Mesothelial cell of epicardium (in vitro differentiated cells): ENCODE measurements around the gene STIM1. TPM values are rescaled to one million over a fixed set of nuclear protein-coding genes. Genes with fewer than 3 reads are reported as not detected.

Experiments used
- DNase-seq, 2 experiments: peaks; one replicate each; pipeline ENCODE4 v3.0.0; 2021; ENCODE audit warnings: low spot score in 2 of 2; ENCODE audit not compliant: unreplicated experiment in 2 of 2
- H3K27ac Mint-ChIP-seq: 2 replicates; pipeline ENCODE4 v1.8.0; 2021; ENCODE audit warnings: mixed read lengths
- H3K27me3 Mint-ChIP-seq: 2 replicates; pipeline ENCODE4 v1.8.0; 2021; ENCODE audit warnings: low read depth, mixed read lengths
- H3K36me3 Mint-ChIP-seq: 2 replicates; pipeline ENCODE4 v1.8.0; 2021; ENCODE audit warnings: mixed read lengths
- H3K4me1 Mint-ChIP-seq: 2 replicates; pipeline ENCODE4 v1.8.0; 2021; ENCODE audit warnings: mixed read lengths
- H3K4me3 Mint-ChIP-seq: 2 replicates; pipeline ENCODE4 v1.8.0; 2021; ENCODE audit warnings: mild to moderate bottlenecking, moderate library complexity, mixed read lengths
- H3K9me3 Mint-ChIP-seq: 2 replicates; pipeline ENCODE4 v1.8.0; 2021; ENCODE audit warnings: mixed read lengths
- total RNA-seq: library from RNA; stranded (reverse); gene quantifications from 3 replicates; pipeline ENCODE4 v1.2.1, GENCODE V29; 2021
- TF ChIP-seq, protein P1 (sequence below): fragments of 200-600 bp; sonication (generic); IDR thresholded peaks from one replicate; pipeline ENCODE4 v1.5.0; 2021; ENCODE audit warnings: antibody characterized with exemption; ENCODE audit not compliant: unreplicated experiment

Gene STIM1
- total RNA-seq, 1 donor from 2014 or later = 43.7 TPM

DNA sequence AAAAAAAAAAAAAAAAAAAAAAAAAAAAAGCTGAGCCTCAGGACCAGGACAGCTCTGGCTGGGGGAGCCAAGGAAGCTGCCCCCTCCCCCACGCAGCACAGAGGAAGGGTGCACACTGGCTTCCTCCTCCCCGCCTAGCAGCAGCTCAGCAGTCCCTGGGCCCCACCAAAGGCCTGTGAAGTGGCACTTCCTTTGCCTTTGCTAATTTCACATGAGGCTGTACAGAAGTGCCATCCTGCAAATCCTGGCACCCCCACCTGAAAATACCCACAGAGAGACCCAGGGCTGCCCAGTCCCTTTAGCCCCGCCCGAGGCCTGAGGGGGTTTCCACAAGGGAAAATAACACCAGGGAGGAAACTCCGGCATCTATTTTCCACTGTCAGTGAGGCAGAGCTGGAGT is 18.6 kb upstream of the STIM1 start:
- TF ChIP-seq, protein P1, sequence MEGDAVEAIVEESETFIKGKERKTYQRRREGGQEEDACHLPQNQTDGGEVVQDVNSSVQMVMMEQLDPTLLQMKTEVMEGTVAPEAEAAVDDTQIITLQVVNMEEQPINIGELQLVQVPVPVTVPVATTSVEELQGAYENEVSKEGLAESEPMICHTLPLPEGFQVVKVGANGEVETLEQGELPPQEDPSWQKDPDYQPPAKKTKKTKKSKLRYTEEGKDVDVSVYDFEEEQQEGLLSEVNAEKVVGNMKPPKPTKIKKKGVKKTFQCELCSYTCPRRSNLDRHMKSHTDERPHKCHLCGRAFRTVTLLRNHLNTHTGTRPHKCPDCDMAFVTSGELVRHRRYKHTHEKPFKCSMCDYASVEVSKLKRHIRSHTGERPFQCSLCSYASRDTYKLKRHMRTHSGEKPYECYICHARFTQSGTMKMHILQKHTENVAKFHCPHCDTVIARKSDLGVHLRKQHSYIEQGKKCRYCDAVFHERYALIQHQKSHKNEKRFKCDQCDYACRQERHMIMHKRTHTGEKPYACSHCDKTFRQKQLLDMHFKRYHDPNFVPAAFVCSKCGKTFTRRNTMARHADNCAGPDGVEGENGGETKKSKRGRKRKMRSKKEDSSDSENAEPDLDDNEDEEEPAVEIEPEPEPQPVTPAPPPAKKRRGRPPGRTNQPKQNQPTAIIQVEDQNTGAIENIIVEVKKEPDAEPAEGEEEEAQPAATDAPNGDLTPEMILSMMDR = no peak
- Mint-ChIP-seq H3K9me3 (no peaks in the 10 kb centered on the region), H3K4me1 (peaks cover 24% of the 10 kb centered on the region), H3K36me3 (no peaks in the 10 kb centered on the region), H3K27ac (no peak overlapping the region), H3K4me3 (no peak overlapping the region), H3K27me3 (no peaks in the 10 kb centered on the region)
- DNase-seq = no peak

DNA sequence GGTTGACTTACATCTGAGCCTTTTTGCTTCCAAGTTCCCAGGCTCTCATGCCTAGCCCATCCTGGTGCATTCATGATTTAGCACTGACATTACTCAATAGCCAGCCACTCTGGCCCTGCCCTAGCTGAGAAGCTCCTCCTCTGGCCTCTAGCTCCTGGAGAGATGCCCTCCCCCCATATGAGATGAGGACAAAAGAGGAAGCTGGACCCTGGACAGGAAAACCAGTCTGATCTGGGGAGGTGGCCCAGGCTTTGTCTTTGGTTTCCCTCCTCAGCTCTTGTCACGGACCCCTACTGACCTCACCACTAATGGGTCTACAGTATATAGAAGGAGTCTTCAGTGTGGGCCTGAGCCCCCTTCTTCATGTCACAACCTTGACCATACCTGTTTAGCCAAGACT is 17.7 kb upstream of the STIM1 start:
- TF ChIP-seq, protein P1 = no peak
- H3K4me1 Mint-ChIP-seq = peaks cover 24% of the 10 kb centered on the region
- no peak for DNase-seq
- H3K27ac Mint-ChIP-seq = no peak overlapping the region
- H3K4me3 Mint-ChIP-seq = no peak overlapping the region
- H3K9me3 Mint-ChIP-seq = no peaks in the 10 kb centered on the region
- no peaks in the 10 kb centered on the region for H3K36me3 Mint-ChIP-seq
- H3K27me3 Mint-ChIP-seq = no peaks in the 10 kb centered on the region

DNA sequence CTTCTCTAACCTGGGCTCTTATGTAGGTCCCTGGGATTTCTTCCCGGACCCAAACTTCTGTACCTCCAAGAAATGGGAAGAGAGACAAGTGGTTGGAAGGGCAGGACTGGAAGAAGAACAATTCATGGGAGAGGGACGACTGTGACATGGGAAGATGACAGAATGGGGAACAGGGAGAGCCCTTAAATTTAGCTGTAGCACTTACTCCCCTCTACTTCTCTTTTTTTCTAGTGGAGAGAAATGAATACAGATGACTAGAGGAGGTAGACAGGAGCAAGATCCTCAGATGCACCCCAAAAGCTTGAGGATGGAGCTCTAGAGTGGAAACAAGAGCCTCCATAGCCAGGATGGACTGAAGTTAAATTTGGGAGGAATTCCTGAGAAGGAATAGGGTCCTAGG is 17.0 kb upstream of the STIM1 start:
- Mint-ChIP-seq H3K4me3 (peak overlapping the region; percentile 36), H3K4me1 (peaks cover 24% of the 10 kb centered on the region), H3K27me3 (no peaks in the 10 kb centered on the region), H3K27ac (no peak overlapping the region), H3K36me3 (no peaks in the 10 kb centered on the region), H3K9me3 (no peaks in the 10 kb centered on the region)
- TF ChIP-seq, protein P1 = no peak
- DNase-seq = no peak

DNA sequence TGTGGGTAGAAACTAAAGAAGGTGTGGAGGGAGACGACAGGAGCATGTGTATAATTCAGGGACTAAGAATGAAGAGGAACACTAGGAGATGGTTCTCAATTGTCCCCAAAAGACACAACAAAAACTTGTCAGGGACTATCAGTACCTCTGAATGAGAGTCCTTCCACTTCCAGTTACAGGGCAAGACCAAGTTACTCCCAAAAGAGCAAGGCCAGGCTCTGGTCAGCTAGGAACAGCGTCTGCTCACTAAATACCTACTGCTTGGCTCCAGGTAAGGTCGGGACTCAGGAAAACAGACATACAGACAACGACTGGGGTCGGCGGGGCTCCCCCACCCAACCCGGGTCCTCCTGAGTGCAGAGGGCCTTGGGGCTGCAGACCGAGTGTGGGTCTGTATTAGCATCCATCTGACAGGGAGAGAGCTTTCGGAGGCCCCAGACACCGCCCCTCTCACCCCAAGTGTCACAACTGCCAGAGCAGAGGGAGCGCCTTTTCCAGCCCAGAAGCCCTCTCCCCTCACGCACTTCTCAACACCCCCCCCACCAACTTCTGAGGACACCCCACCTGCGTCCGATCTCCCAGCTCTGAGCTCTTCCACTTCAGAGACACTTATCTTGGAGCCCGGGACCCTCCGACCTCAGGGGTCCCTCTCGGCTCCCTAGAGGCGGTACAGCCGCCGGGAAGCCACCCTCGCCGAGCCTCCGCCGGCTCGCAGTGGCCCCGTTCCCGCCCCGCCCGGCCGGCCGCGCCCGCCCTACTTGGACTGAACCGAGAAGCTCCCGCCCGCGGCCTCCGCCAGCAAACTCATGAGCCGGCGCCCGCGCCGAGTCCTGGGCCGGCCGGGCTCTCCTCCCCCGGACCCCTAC is 15.2 kb upstream of the STIM1 start:
- TF ChIP-seq, protein P1 = no peak
- Mint-ChIP-seq H3K9me3 (no peaks in the 10 kb centered on the region), H3K4me3 (peak overlapping the region; percentile 78), H3K4me1 (peaks cover 19% of the 10 kb centered on the region), H3K27ac (peak overlapping the region; percentile 60), H3K36me3 (no peaks in the 10 kb centered on the region), H3K27me3 (no peaks in the 10 kb centered on the region)
- no peak for DNase-seq

DNA sequence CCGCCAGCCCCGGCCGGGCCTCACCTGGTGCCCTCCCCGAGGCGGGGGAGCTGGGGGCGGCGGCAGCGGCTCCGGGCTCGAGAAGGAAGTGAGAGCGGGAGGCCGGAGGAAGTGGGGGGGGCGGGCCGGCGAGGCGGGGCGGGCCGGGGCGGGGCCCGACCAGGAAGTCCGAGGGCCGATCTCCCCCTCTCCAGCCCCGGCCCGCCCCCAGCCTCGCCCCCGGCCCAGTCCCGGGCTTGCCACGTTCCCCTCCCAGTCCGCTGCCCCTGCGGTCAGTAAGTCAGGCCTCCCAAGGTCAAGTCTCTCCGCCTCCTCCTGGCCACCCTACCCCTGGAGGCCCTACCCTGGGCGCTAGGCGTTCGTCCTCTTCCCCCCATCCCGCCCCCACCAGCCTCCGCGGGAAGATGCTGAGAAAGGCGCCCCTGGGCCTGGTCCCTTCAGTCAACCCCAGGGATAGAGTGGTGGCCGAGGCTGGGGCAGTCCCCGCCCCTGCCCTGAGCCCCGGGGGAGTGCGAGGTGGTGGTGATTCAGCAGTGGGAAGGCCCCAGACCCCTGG is 14.5 kb upstream of the STIM1 start, which contains the start of gene RHOG:
Gene RHOG (minus strand): TSS at position 90 of the 556 bp plus-strand sequence. CDS start 12,821 bp downstream, outside the sequence.
- no peaks in the 10 kb centered on the region for H3K27me3 Mint-ChIP-seq
- H3K4me1 Mint-ChIP-seq = peaks cover 16% of the 10 kb centered on the region
- no peaks in the 10 kb centered on the region for H3K9me3 Mint-ChIP-seq
- H3K27ac Mint-ChIP-seq = peak within 1 kb of the TSS; percentile 87
- H3K36me3 Mint-ChIP-seq = no peaks in the 10 kb centered on the region
- peak; percentile 48 to 74 for DNase-seq
- peak within 1 kb of the TSS; percentile 79 for H3K4me3 Mint-ChIP-seq
- TF ChIP-seq, protein P1 = no peak
